Effector CD8-positive, alpha-beta T cell (primary cell): ENCODE results near the gene MFSD2A.
A peak's percentile ranks its signal among the peaks of the same experiment; 100 is the strongest.
"Not testable (repeated sequence)": the region's sequence is repeated elsewhere in the genome, so short reads cannot be mapped to it uniquely, and the experiment has no call there.

Experiments used
- DNase-seq: peaks from one replicate; lab custom pipeline; 2025; lab: John Stamatoyannopoulos, UW

Gene MFSD2A

GRCh38 chr1:39969048-39969447 is 14.1 kb downstream of the MFSD2A start:
- no peak for DNase-seq

DNA sequence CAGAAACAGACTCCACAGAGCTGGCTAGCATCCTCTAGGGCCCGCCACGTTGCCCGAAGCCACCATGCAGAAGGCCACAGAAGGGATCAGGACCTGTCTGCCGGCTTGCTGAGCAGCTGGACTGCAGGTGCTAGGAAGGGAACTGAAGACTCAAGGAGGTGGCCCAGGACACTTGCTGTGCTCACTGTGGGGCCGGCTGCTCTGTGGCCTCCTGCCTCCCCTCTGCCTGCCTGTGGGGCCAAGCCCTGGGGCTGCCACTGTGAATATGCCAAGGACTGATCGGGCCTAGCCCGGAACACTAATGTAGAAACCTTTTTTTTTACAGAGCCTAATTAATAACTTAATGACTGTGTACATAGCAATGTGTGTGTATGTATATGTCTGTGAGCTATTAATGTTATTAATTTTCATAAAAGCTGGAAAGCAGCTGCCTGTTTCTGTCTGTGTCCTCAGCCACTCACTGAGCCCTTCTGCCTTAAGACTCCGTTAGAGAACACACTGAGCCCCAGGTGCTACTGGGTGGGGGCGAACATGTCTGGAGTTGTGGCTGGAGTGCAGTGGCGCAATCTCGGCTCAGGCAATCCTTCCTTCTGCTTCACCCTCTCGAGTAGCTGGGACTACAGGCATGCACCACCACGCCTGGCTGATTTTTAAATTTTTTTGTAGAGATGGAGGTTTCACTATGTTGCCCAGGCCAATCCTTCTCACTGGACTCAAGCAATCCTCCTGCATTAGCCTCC is 14.8 kb downstream of the MFSD2A start:
- no peak for DNase-seq

DNA sequence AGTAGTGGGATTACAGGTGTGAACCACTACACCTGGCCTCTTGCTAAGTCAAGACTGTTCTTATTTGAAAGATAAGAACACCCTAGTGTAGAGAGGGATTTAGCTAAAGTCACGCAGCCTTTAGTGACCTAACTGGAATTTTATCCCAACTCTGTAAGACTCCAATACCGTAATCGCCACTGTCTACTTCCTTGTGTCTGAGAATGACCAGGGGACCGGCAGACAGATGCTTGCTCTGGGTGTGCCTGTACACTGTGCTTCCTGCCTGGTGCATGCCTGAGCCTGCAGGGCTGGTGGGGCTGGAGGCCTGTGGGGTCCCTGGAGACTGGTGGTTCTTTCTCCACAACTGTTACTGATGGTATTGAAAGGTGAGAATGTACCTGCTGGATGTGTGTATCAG is 15.3 kb downstream of the MFSD2A start:
- DNase-seq = no peak

DNA sequence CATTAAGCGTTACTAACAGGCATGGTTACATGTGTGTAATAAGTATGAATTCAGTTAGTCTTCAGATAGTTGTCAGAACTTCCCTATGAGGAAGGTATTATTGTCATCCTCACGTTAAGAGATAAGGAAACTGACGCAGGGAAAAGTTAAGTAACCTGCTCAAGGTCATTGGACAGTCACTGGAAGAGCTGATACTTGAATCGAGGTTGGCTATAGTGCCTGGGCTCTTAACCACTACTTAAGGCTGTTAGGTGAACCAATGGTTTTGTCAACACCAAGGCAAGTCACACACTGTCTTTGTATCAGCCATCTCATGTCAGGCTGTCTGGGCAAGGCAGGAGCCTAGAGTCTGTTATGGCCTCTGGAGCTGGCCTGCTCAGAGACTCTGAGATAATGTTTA is 16.2 kb downstream of the MFSD2A start:
- DNase-seq = no peak

DNA sequence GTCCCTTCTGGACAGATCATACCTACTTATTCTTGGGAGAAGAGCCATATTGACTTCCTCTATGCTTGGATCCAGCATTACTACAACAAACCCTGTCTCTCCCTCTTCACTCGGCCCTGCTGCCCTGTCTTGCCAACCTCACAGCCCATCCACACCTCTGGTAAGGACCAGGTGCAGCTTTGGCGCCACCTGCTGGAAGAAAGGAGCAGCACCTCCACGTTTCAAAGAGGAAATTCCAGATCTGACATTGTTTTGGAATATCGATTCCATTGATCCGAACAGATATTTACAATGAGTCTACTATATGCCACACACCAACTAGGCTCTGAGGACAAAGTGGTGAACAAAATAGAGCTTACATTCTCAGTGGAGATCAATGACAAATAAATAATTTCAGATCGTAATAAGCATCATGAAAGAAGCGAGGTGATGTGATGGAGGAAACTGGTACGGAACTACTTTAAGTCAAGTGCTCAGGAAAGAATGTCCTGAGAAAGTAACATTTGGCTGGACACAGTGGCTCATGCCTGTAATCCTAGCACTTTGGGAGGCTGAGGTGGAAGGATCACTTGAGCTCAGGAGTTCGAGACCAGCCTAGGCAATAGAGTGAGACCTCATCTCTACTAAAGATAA is 18.7 kb downstream of the MFSD2A start:
- peak; percentile 62 for DNase-seq

DNA sequence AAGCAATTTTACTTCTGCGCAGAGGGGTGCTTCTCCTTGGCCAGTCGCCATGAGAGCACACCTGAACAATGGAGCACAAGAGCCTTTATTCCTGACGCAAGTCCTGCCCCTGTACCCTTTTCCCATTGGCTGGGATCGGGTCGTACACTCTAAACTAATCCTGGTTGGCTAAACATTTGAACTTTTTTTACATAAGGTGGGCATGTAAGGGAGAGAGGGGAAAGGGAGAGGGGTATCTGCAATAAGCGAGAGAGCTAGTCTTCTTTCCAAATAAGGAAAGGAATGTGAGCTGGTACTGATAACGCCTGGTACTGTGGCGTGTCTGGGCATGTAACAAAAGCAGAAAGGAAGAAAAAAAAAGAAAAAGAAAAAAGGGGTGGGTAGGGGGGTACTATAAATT is 21.8 kb downstream of the MFSD2A start:
- DNase-seq = no peak

DNA sequence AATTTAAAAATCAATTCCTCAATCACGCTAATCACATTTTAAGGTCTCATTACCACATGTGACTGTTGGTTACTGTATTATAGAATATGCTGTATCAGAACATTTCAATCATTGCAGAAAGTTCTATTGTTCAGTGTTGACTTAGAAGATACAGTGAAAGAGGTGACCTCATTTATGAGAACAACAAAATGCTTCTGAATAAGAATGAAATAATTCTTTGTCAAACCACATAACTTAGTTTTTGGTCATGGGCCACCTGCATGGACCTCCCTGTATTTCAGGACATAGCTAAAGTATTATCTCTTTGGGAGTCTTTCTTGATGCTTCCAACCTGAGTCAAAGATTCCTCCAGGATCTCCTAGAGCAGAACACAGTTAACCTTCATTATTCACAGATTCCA is 22.3 kb downstream of the MFSD2A start:
- no peak for DNase-seq

DNA sequence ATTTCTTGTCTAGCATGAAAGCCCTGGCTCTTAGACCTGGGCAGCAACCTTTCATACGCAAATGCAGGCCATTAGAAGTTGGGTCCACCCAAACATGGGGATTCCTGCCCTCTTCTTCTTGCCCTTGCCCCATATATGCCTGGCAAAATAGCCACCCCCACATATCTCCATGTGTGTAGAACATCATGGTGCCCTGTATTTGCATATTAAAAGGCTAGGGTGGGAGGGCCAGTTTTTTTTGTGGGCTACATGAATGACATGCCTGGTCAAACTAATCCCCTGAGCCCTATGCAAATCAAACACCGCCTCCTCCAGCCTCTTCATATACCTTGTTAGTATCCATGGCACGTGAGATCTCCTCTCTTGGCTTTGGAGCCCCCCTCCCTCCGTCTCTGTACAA is 24.7 kb downstream of the MFSD2A start:
- DNase-seq = no peak

DNA sequence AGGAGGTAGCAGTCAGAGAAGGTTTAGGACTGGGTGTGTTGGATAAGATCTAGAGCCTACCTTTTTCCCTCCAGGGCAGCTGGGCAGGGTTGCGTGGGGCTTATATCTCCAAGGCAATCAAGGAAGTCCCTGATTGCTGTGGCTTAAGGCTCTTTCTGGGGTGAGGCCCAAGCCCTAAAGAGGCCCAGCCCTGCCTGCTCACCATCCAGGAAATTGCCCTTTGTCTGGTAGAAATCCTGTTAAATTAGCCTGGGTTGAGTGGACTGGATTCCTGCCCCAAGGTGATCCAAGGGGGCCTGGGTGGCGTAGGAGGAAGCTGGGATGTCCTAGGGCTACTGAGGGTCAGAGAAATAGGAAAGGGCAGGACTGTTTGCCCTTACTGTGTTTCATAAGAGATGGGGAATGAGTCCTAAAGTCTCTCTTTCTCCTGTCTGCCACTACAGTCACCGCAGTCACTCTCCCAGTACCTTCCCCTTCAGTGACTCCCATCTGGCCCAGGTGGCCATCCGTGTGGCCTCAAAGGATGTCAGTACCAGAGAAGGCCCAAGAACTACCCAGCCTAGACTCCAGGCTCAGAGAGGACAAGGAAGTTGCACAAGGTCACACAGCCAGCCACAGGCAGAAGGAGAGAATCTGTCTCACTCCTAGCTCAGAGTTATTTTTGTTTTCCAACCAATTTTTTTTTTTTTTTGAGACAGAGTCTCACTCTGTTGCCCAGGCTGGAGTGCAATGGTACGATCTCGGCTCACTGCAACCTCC is 25.8 kb downstream of the MFSD2A start:
- no peak for DNase-seq

DNA sequence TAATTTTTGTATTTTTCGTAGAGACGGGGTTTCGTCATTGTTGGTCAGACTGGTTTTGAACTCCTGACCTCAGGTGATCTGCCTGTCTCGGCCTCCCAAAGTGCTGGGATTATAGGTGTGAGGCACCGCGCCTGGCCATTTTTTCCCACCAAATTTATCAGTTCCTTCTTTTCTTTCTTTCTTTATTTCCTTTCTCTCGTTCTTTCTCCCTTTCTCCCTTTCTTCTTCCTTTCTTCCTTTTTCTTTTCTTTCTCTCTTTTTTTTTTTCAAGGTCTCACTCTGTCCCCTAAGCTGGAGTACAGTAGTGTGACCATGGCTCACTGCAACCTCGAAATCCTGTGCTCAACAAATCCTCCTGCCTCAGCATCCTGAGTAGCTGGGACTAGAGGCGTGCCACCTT is 26.4 kb downstream of the MFSD2A start:
- no peak for DNase-seq

GRCh38 chr1:39981945-39982344 is 27.0 kb downstream of the MFSD2A start:
- DNase-seq = no peak

DNA sequence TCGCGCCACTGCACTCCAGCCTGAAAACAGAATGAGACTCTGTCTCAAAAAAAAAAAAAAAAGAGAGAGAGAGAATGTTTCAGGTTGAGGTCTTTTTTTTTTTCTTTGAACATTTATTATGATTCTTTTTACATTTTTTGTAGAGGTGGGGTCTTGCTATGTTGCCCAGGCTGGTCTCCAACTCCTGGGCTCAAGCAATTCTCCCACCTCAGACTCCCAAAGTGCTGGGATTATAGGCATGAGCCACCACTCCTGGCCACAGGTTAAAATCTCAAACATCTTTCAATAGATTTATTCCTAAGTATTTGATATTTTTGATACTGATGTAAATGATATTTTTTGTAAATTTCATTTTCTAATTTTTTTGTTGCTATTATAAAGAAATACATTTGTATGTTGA is 29.5 kb downstream of the MFSD2A start:
- DNase-seq = not testable (repeated sequence)

- no peak for DNase-seq
These were observed 30.0 kb downstream of the MFSD2A start for GRCh38 chr1:39984951-39985350.

- no peak for DNase-seq
These were observed 32.9 kb downstream of the MFSD2A start for GRCh38 chr1:39987869-39988268.

DNA sequence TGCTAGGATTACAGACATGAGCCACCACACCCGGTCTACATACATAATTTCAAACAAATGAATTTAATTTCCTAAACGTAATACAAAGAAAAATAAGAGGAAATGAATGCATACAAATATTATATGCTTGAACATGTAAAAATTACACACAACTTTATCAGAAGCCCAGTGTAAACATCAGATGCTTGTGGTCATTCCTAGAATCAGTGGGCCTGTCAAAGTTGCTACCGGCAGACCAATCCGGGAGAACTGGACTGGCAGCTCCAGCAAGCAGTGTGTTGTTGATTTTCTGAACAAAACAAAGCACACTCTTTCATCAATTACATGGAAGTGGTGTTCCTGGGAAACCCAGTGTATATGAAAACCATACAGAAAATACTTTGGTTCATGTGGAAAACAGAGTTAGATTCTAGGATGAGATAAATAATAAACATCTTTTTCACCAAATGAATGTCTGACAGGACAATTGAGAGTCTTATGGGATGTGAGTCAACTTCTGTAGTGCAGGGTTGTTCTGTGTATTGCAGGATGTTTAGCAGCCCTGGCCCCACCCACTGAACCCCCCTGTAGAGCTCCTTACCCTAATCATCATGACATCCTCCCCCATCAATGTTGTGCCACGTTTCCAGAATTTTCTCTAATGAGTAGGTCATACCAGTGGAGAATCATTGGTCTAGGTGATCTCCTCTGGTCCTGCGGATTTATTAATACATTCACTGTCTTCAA is 33.8 kb downstream of the MFSD2A start:
- no peak for DNase-seq

DNA sequence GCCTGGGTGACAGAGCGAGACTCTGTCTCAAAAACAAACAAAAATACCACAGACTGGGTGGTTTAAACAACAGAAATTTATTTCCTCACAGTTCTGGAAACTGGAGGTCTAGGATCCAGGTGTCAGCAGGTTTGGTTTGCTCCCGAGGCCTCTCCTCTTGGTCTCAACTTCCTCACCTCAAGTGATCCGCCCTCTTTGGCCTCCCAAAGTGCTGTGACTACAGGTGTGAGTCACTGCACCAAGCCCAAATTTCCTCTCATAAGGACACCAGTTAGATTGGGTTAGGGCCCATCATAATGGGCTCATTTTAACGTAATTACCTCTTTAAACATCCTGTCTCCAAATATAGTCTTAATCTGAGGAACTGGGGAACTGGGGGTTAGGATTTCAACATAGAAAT is 35.5 kb downstream of the MFSD2A start:
- no peak for DNase-seq

GRCh38 chr1:39992234-39992633 is 37.3 kb downstream of the MFSD2A start:
- DNase-seq = no peak

GRCh38 chr1:39992888-39993287 is 37.9 kb downstream of the MFSD2A start:
- DNase-seq = no peak

- DNase-seq = no peak
These were observed 41.0 kb downstream of the MFSD2A start for GRCh38 chr1:39995973-39996393.

GRCh38 chr1:39996396-39997004 is 41.6 kb downstream of the MFSD2A start:
- DNase-seq = no peak

DNA sequence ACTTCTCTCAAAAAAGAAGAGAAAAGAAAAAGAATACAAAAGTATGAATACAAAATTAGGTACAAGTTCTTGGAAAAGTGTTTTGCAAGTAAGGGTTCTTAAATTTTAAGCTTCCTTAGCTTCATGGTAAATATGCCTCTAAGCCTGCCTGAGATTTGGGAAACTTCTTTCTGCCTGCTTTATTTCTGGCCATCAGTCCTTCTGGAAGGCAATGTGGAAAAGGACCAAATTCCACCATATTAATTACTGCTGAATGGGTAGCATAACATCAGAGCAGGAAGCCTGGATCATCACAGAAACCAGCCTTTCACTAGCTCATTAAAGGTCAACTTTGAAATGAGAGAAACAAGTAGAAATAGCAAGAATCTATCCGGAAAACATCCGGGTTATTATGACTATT is 46.5 kb downstream of the MFSD2A start:
- DNase-seq = no peak
